SK-N-SH (cell line): ENCODE data around the gene DLG2. TPM values are rescaled to one million over a fixed set of nuclear protein-coding genes. Genes with fewer than 3 reads are reported as not detected.

Experiments
- CTCF ChIA-PET: fragments of 300-600, 350-600 bp; formaldehyde crosslinking; extraction: SDS; loops from one replicate; lab custom pipeline; 2021; lab: Yijun Ruan, JAX
- POLR2A ChIA-PET: fragments of 350-600 bp; sonication (Branson Sonifier 250); formaldehyde crosslinking; extraction: SDS; loops from one replicate; lab custom pipeline; 2020; ENCODE audit warnings: antibody characterized with exemption, inconsistent platforms; lab: Yijun Ruan, JAX
- DNase-seq: peaks from one replicate; pipeline ENCODE4 v3.0.0; 2012
- H2AFZ ChIP-seq: fragments of 200-600 bp; sonication (generic); 2 replicates; pipeline ENCODE4 v1.8.1; 2016; ENCODE audit warnings: antibody characterized with exemption, mild to moderate bottlenecking, low read depth
- H3F3A ChIP-seq: fragments of 200-600 bp; sonication (generic); replicated peaks from 2 replicates; pipeline ENCODE3; 2016; ENCODE audit warnings: antibody characterized with exemption, mild to moderate bottlenecking; ENCODE audit not compliant: insufficient read depth
- H3K27ac ChIP-seq, 2 experiments: fragments of 200-500 bp in 1 of 2; fragments of 200-600 bp in 1 of 2; sonication (Bioruptor generic) in 1 of 2; sonication (generic), shearing (Covaris generic) in 1 of 2; 2 replicates each; pipeline versions ENCODE4 v1.5.1 to v1.6.1; 2014 to 2016; ENCODE audit warnings: low read depth in 2 of 2, inconsistent platforms in 1 of 2, low read length in 1 of 2, mild to moderate bottlenecking in 1 of 2, mixed read lengths in 1 of 2
- H3K27me3 ChIP-seq: fragments of 200-600 bp; sonication (generic), shearing (Covaris generic); 2 replicates; pipeline ENCODE4 v1.6.1; 2016; ENCODE audit warnings: mixed run types; ENCODE audit not compliant: insufficient read depth
- H3K36me3 ChIP-seq, 2 experiments: fragments of 200-500 bp in 1 of 2; fragments of 200-600 bp in 1 of 2; sonication (Bioruptor generic) in 1 of 2; sonication (generic) in 1 of 2; replicated peaks in 1 of 2; 2 replicates each; pipeline versions ENCODE3 to v1.5.1; 2014 to 2016; ENCODE audit warnings: low read length in 1 of 2, mild to moderate bottlenecking in 1 of 2; ENCODE audit not compliant: insufficient read depth in 2 of 2, control insufficient read depth in 1 of 2
- H3K4me1 ChIP-seq, 2 experiments: fragments of 200-500 bp in 1 of 2; fragments of 200-600 bp in 1 of 2; sonication (Bioruptor generic) in 1 of 2; sonication (generic), shearing (Covaris generic) in 1 of 2; 2 replicates each; pipeline versions ENCODE4 v1.5.1 to v1.6.1; 2014 to 2016; ENCODE audit warnings: low read depth in 1 of 2, low read length in 1 of 2, mixed run types in 1 of 2; ENCODE audit not compliant: insufficient read depth in 2 of 2, control insufficient read depth in 1 of 2
- H3K4me2 ChIP-seq: fragments of 200-600 bp; sonication (generic), shearing (Covaris generic); 2 replicates; pipeline ENCODE4 v1.6.1; 2017; ENCODE audit warnings: mixed run types
- H3K4me3 ChIP-seq, 2 experiments: fragments of 200-500 bp in 1 of 2; fragments of 200-600 bp in 1 of 2; sonication (Bioruptor generic) in 1 of 2; sonication (generic), shearing (Covaris generic) in 1 of 2; 2 replicates each; pipeline versions ENCODE4 v1.5.1 to v1.8.1; 2014 to 2016; ENCODE audit warnings: low read depth in 2 of 2, inconsistent platforms in 1 of 2, low read length in 1 of 2, mild to moderate bottlenecking in 1 of 2, mixed read lengths in 1 of 2, moderate library complexity in 1 of 2
- H3K79me2 ChIP-seq: fragments of 200-600 bp; sonication (generic); 2 replicates; pipeline ENCODE4 v1.8.1; 2017; ENCODE audit warnings: mild to moderate bottlenecking; ENCODE audit not compliant: insufficient read depth
- H3K9ac ChIP-seq: fragments of 200-600 bp; sonication (generic); 2 replicates; pipeline ENCODE4 v1.6.1; 2017; ENCODE audit warnings: mixed run types
- H3K9me2 ChIP-seq: fragments of 200-600 bp; sonication (generic); 2 replicates; pipeline ENCODE4 v1.6.1; 2017; ENCODE audit warnings: mixed run types
- H3K9me3 ChIP-seq: fragments of 200-600 bp; sonication (generic); 2 replicates; pipeline ENCODE4 v1.6.1; 2017; ENCODE audit warnings: mixed run types, mild to moderate bottlenecking, moderate library complexity
- H4K20me1 ChIP-seq: fragments of 200-600 bp; sonication (generic); 2 replicates; pipeline ENCODE4 v1.6.1; 2017; ENCODE audit warnings: mild to moderate bottlenecking, mixed run types; ENCODE audit not compliant: insufficient read depth
- ELF1 ChIP-seq: IDR thresholded peaks from 2 replicates; pipeline ENCODE4 v1.4.0; 2012
- EP300 ChIP-seq, 2 experiments: IDR thresholded peaks; 2 replicates each; pipeline versions ENCODE4 v1.4.0 to v1.6.1; 2012; ENCODE audit warnings: borderline replicate concordance in 1 of 2, low read depth in 1 of 2, low read length in 1 of 2
- EZH2phosphoT487 ChIP-seq: fragments of 200-600 bp; sonication (generic); IDR thresholded peaks from 2 replicates; pipeline ENCODE4 v1.6.1; 2017; ENCODE audit warnings: low read depth, mixed run types, mild to moderate bottlenecking, antibody characterized with exemption, moderate library complexity, borderline replicate concordance
- FOXJ3 ChIP-seq: sonication (generic); formaldehyde crosslinking; IDR thresholded peaks from 2 replicates; pipeline ENCODE4 v1.5.1; 2020; ENCODE audit warnings: mild to moderate bottlenecking, missing genetic modification reagents
- GATA2 ChIP-seq: sonication (generic); formaldehyde crosslinking; IDR thresholded peaks from 2 replicates; pipeline ENCODE4 v1.5.0; 2020; ENCODE audit warnings: mild to moderate bottlenecking, missing genetic modification reagents
- JUND ChIP-seq: IDR thresholded peaks from 2 replicates; pipeline ENCODE4 v1.4.0; 2012
- NFIC ChIP-seq: IDR thresholded peaks from 2 replicates; pipeline ENCODE4 v1.4.0; 2012; ENCODE audit warnings: borderline replicate concordance
- RAD21 ChIP-seq: IDR thresholded peaks from 2 replicates; pipeline ENCODE4 v1.6.1; 2012; ENCODE audit warnings: mild to moderate bottlenecking, low read length
- RCOR1 ChIP-seq: fragments of 150-350 bp; IDR thresholded peaks from 2 replicates; pipeline ENCODE4 v1.6.1; 2017; ENCODE audit warnings: antibody characterized with exemption, low read length
- RFX5 ChIP-seq: IDR thresholded peaks from 2 replicates; pipeline ENCODE4 v1.6.1; 2012; ENCODE audit warnings: mild to moderate bottlenecking, improper control_type of control experiment, low read length
- RXRA ChIP-seq: IDR thresholded peaks from 2 replicates; pipeline ENCODE4 v1.4.0; 2012; ENCODE audit warnings: low read depth, mild to moderate bottlenecking, borderline replicate concordance
- SIN3A ChIP-seq: IDR thresholded peaks from 2 replicates; pipeline ENCODE4 v1.6.1; 2012; ENCODE audit warnings: low read depth, mild to moderate bottlenecking, low read length, moderate library complexity, borderline replicate concordance
- SMC3 ChIP-seq: IDR thresholded peaks from 2 replicates; pipeline ENCODE4 v1.6.1; 2012; ENCODE audit warnings: low read depth, low read length, improper control_type of control experiment
- TAF1 ChIP-seq: IDR thresholded peaks from 2 replicates; pipeline ENCODE4 v1.6.1; 2012; ENCODE audit warnings: low read depth, mild to moderate bottlenecking, low read length, moderate library complexity, borderline replicate concordance
- TCF12 ChIP-seq: IDR thresholded peaks from 2 replicates; pipeline ENCODE4 v1.4.0; 2012
- TEAD4 ChIP-seq: IDR thresholded peaks from 2 replicates; pipeline ENCODE4 v1.4.0; 2012; ENCODE audit warnings: mild to moderate bottlenecking, borderline replicate concordance; ENCODE audit not compliant: insufficient read depth
- WGBS: methylation state at CpG from one replicate; pipeline ENCODE4 v1.1.6; 2017; ENCODE audit warnings: low lambda C conversion rate; 5-methylcytosine and 5-hydroxymethylcytosine counted together
- polyA plus RNA-seq, 3 experiments: library from polyadenylated mRNA; depleted of rRNA; stranded (reverse); fragments of >200 nt; gene quantifications; 2 replicates each; pipeline ENCODE4 v1.2.3, GENCODE V29; 2012
- TF ChIP-seq, protein P1 (sequence below): fragments of 150-350 bp; IDR thresholded peaks from 2 replicates; pipeline ENCODE4 v1.6.1; 2017; ENCODE audit warnings: antibody characterized with exemption, low read length, low read depth, borderline replicate concordance
- TF ChIP-seq, protein P2 (sequence below): IDR thresholded peaks from 2 replicates; pipeline ENCODE4; 2012
- TF ChIP-seq, protein P3 (sequence below): fragments of 200-600 bp; sonication (generic); IDR thresholded peaks from 2 replicates; pipeline ENCODE4 v1.6.1; 2017; ENCODE audit warnings: antibody characterized with exemption, mild to moderate bottlenecking, moderate library complexity
- TF ChIP-seq, protein P4 (sequence below): fragments of 150-350 bp; IDR thresholded peaks from 2 replicates; pipeline ENCODE4 v1.6.1; 2016; ENCODE audit warnings: mild to moderate bottlenecking, low read depth, low read length
- TF ChIP-seq, protein P5 (sequence below): IDR thresholded peaks from 2 replicates; pipeline ENCODE4 v1.4.0; 2012; ENCODE audit warnings: low read depth, borderline replicate concordance

The DLG2 gene
- polyA plus RNA-seq, 1 of the 3 experiments (the other 2 are of a cell fraction): 0.21 TPM

DNA sequence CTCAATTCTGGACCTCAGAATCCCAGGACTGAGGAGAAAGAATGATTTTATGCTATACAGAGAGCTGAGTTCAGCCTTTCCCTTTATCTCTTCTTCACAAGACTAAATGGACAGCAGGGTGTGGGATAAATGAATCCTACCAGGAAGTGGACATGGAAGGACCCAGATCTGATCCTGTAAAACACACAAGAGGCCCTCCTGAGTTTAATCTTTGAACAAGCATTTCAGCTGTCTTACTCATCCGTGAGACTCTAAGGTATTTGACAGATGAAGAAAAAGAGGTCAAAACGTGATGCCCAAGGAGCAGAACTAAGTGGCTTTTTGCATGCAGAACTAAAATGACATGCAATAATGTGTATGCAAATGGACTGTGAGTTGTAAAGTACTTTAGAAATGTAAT is 511.3 kb downstream of the DLG2 start:
- no peak for DNase-seq
- ChIA-PET POLR2A (no interaction called here), CTCF (no interaction called here)
- 9% methylated on average over 2 of the region's 2 CpGs for WGBS
- Histone ChIP-seq H3K27ac (no peak overlapping the region), H3F3A (no peaks in the 10 kb centered on the region), H3K79me2 (no peaks in the 10 kb centered on the region), H3K27me3 (no peaks in the 10 kb centered on the region), H3K4me3 (no peak overlapping the region), H3K4me2 (no peak overlapping the region), H3K9me2 (no peaks in the 10 kb centered on the region), H3K9ac (no peak overlapping the region), H3K36me3 (no peaks in the 10 kb centered on the region), H2AFZ (no peak overlapping the region), H3K9me3 (no peaks in the 10 kb centered on the region), H3K4me1 (no peaks in the 10 kb centered on the region), H4K20me1 (no peaks in the 10 kb centered on the region)
- no peak for TF ChIP-seq EP300 (IDR thresholded peaks at IDR 0.05; ENCODE audit: borderline replicate concordance in 1 of 2, low read depth in 1 of 2, low read length in 1 of 2)
- TF ChIP-seq, protein P1, sequence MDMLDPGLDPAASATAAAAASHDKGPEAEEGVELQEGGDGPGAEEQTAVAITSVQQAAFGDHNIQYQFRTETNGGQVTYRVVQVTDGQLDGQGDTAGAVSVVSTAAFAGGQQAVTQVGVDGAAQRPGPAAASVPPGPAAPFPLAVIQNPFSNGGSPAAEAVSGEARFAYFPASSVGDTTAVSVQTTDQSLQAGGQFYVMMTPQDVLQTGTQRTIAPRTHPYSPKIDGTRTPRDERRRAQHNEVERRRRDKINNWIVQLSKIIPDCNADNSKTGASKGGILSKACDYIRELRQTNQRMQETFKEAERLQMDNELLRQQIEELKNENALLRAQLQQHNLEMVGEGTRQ: no peak
- TF ChIP-seq RAD21: no peak
- no peak for TF ChIP-seq SIN3A
- no peak for TF ChIP-seq EZH2phosphoT487
- TF ChIP-seq, protein P2, sequence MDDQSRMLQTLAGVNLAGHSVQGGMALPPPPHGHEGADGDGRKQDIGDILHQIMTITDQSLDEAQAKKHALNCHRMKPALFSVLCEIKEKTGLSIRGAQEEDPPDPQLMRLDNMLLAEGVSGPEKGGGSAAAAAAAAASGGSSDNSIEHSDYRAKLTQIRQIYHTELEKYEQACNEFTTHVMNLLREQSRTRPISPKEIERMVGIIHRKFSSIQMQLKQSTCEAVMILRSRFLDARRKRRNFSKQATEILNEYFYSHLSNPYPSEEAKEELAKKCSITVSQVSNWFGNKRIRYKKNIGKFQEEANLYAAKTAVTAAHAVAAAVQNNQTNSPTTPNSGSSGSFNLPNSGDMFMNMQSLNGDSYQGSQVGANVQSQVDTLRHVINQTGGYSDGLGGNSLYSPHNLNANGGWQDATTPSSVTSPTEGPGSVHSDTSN: no peak

DNA sequence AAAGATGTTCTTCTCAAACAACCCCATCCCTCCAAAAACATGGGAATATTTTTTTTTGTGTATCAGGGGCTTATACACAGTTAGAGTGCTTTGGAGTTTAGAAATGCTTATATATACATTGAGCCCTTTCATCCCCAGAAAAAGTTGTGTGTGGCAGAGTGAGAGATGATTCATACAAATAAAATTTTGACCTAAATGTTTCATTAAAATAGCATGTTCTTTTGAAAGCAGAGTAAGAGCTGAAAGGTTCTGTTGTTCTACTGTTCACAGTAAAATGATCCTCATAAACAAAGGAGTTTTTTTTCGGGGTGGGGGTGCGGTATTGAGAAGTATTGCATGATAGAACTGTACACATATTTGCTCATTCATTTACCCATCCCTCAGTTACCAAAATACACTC is 512.4 kb downstream of the DLG2 start:
- Histone ChIP-seq H3K4me3 (no peak overlapping the region), H4K20me1 (no peaks in the 10 kb centered on the region), H2AFZ (no peak overlapping the region), H3F3A (no peaks in the 10 kb centered on the region), H3K27me3 (no peaks in the 10 kb centered on the region), H3K79me2 (no peaks in the 10 kb centered on the region), H3K27ac (no peak overlapping the region), H3K9me2 (no peaks in the 10 kb centered on the region), H3K4me1 (no peaks in the 10 kb centered on the region), H3K9ac (no peak overlapping the region), H3K4me2 (no peak overlapping the region), H3K9me3 (no peaks in the 10 kb centered on the region), H3K36me3 (no peaks in the 10 kb centered on the region)
- WGBS: 2% methylated on average over 2 of the region's 2 CpGs
- ChIA-PET POLR2A (no interaction called here), CTCF (interaction anchor here (0.8 to 1.1 kb wide), 2 partner anchors 21 to 74 kb away, joined by 3 read pairs; no protein-coding TSS in a partner anchor)
- no peak for DNase-seq
- TF ChIP-seq, protein P3, sequence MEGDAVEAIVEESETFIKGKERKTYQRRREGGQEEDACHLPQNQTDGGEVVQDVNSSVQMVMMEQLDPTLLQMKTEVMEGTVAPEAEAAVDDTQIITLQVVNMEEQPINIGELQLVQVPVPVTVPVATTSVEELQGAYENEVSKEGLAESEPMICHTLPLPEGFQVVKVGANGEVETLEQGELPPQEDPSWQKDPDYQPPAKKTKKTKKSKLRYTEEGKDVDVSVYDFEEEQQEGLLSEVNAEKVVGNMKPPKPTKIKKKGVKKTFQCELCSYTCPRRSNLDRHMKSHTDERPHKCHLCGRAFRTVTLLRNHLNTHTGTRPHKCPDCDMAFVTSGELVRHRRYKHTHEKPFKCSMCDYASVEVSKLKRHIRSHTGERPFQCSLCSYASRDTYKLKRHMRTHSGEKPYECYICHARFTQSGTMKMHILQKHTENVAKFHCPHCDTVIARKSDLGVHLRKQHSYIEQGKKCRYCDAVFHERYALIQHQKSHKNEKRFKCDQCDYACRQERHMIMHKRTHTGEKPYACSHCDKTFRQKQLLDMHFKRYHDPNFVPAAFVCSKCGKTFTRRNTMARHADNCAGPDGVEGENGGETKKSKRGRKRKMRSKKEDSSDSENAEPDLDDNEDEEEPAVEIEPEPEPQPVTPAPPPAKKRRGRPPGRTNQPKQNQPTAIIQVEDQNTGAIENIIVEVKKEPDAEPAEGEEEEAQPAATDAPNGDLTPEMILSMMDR: no peak
- TF ChIP-seq RXRA (no peak), NFIC (no peak), RFX5 (no peak), ELF1 (no peak), TEAD4 (no peak), EP300 (IDR thresholded peaks at IDR 0.05; ENCODE audit: borderline replicate concordance in 1 of 2, low read depth in 1 of 2, low read length in 1 of 2) (no peak), RCOR1 (no peak), GATA2 (CRISPR knock-in tag) (no peak), JUND (no peak), TAF1 (no peak), SMC3 (no peak), EZH2phosphoT487 (no peak), FOXJ3 (CRISPR knock-in tag) (no peak), TCF12 (no peak)
- TF ChIP-seq, protein P1: no peak
- TF ChIP-seq, protein P4, sequence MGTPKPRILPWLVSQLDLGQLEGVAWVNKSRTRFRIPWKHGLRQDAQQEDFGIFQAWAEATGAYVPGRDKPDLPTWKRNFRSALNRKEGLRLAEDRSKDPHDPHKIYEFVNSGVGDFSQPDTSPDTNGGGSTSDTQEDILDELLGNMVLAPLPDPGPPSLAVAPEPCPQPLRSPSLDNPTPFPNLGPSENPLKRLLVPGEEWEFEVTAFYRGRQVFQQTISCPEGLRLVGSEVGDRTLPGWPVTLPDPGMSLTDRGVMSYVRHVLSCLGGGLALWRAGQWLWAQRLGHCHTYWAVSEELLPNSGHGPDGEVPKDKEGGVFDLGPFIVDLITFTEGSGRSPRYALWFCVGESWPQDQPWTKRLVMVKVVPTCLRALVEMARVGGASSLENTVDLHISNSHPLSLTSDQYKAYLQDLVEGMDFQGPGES: no peak
- TF ChIP-seq, protein P5, sequence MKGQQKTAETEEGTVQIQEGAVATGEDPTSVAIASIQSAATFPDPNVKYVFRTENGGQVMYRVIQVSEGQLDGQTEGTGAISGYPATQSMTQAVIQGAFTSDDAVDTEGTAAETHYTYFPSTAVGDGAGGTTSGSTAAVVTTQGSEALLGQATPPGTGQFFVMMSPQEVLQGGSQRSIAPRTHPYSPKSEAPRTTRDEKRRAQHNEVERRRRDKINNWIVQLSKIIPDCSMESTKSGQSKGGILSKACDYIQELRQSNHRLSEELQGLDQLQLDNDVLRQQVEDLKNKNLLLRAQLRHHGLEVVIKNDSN: no peak
